DMS53 treated with DMSO at 0.1 percent for 48 hours (cell line): Measurements from ENCODE around the gene DBX1.
"Not testable (repeated sequence)": the region's sequence is repeated elsewhere in the genome, so short reads cannot be mapped to it uniquely, and the experiment has no call there.

Source experiments
- DNase-seq: peaks from one replicate; lab custom pipeline; 2025; ENCODE audit not compliant: unreplicated experiment; lab: John Stamatoyannopoulos, UW

The DBX1 gene

GRCh38 chr11:20161923-20162744, 1.9 kb upstream of the DBX1 start:
- DNase-seq: no peak

- DNase-seq: peak; percentile 38
Observed at GRCh38 chr11:20161230-20161918, 1.1 kb upstream of the DBX1 start.

- no peak for DNase-seq
Observed at GRCh38 chr11:20159466-20160381, 551 bp downstream of the DBX1 start.

- DNase-seq: no peak
Observed at GRCh38 chr11:20158597-20159257, 1.5 kb downstream of the DBX1 start.

- DNase-seq: no peak
Observed at GRCh38 chr11:20157728-20158127, 2.5 kb downstream of the DBX1 start.

GRCh38 chr11:20156876-20157613, 3.2 kb downstream of the DBX1 start:
- DNase-seq: no peak

- no peak for DNase-seq
Observed at GRCh38 chr11:20156280-20156875, 3.9 kb downstream of the DBX1 start.

- no peak for DNase-seq
Observed at GRCh38 chr11:20155683-20156279, 4.5 kb downstream of the DBX1 start.

GRCh38 chr11:20154381-20154780, 5.9 kb downstream of the DBX1 start:
- DNase-seq: no peak

- no peak for DNase-seq
Observed at GRCh38 chr11:20138707-20139106, 21.6 kb downstream of the DBX1 start.

- no peak for DNase-seq
Observed at GRCh38 chr11:20137637-20138036, 22.6 kb downstream of the DBX1 start.

- no peak for DNase-seq
Observed at GRCh38 chr11:20134991-20135736, 25.1 kb downstream of the DBX1 start.

- no peak for DNase-seq
Observed at GRCh38 chr11:20132667-20133039, 27.6 kb downstream of the DBX1 start.

- DNase-seq: peak; percentile 54
Observed at GRCh38 chr11:20131788-20132666, 28.2 kb downstream of the DBX1 start.

- DNase-seq: no peak
Observed at GRCh38 chr11:20129665-20130064, 30.6 kb downstream of the DBX1 start.

- DNase-seq: not testable (repeated sequence)
Observed at GRCh38 chr11:20128528-20128825, 31.8 kb downstream of the DBX1 start.

- peak; percentile 37 for DNase-seq
Observed at GRCh38 chr11:20127671-20128527, 32.4 kb downstream of the DBX1 start.
